A549 (cell line): ENCODE data around the gene ARAP1.

ENCODE experiments used
- BCL3 ChIP-seq: fragments of >200 bp; sonication (Bioruptor Twin); formaldehyde crosslinking; IDR thresholded peaks from 3 replicates; pipeline ENCODE4 v1.6.1; 2016
- CEBPB ChIP-seq, 2 experiments: fragments of >200 bp in 1 of 2; sonication (Bioruptor Twin) in 1 of 2; formaldehyde crosslinking in 1 of 2; IDR thresholded peaks; 2 replicates each; pipeline ENCODE4 v1.6.1; 2012 to 2016
- CTCF ChIP-seq: fragments of >200 bp; sonication (Bioruptor Twin); formaldehyde crosslinking; IDR thresholded peaks from 3 replicates; pipeline ENCODE4 v1.5.1; 2016
- ELK1 ChIP-seq: fragments of 150-350 bp; IDR thresholded peaks from 2 replicates; pipeline ENCODE4 v1.6.1; 2014; ENCODE audit warnings: low read depth, mild to moderate bottlenecking, low read length
- KDM5A ChIP-seq: fragments of 200-600 bp; sonication (generic); IDR thresholded peaks from 2 replicates; pipeline ENCODE4 v1.6.1; 2016; ENCODE audit warnings: antibody characterized with exemption, mild to moderate bottlenecking
- MAX ChIP-seq: IDR thresholded peaks from 2 replicates; pipeline ENCODE4 v1.6.1; 2012
- MYC ChIP-seq: IDR thresholded peaks from 2 replicates; pipeline ENCODE4 v1.6.1; 2012; ENCODE audit warnings: mild to moderate bottlenecking, inconsistent platforms, low read length, improper control_type of control experiment, borderline replicate concordance
- NR3C1 ChIP-seq: fragments of >200 bp; sonication (Bioruptor Twin); formaldehyde crosslinking; IDR thresholded peaks from 3 replicates; pipeline ENCODE4 v1.6.1; 2017
- PHF8 ChIP-seq: fragments of 200-600 bp; sonication (generic); IDR thresholded peaks from 2 replicates; pipeline ENCODE4 v1.6.1; 2016; ENCODE audit warnings: low read depth, mild to moderate bottlenecking, antibody characterized with exemption, moderate library complexity, borderline replicate concordance
- POLR2A ChIP-seq: IDR thresholded peaks from 2 replicates; pipeline ENCODE4 v1.6.1; 2012; ENCODE audit warnings: mild to moderate bottlenecking, low read length
- POLR2AphosphoS2 ChIP-seq: conservative IDR thresholded peaks from 2 replicates; pipeline ENCODE4 v1.6.1; 2012; ENCODE audit warnings: low read length, improper control_type of control experiment, inconsistent platforms
- RNF2 ChIP-seq: fragments of 200-600 bp; sonication (generic); IDR thresholded peaks from 2 replicates; pipeline ENCODE4 v1.6.1; 2016; ENCODE audit warnings: low read depth, mild to moderate bottlenecking, antibody characterized with exemption, moderate library complexity, borderline replicate concordance
- TP53 ChIP-seq: fragments of 250-450 bp; sonication (Bioruptor Pico); IDR thresholded peaks from 2 replicates; pipeline ENCODE4 v1.5.0; 2021; ENCODE audit warnings: mild to moderate bottlenecking, moderate library complexity

- TF ChIP-seq MYC, result no peak
- no peak for TF ChIP-seq POLR2A
- no peak for TF ChIP-seq PHF8
- TF ChIP-seq ELK1, result no peak
- no peak for TF ChIP-seq MAX
- no peak for TF ChIP-seq CTCF
- no peak for TF ChIP-seq NR3C1
- no peak for TF ChIP-seq BCL3
- no peak for TF ChIP-seq KDM5A
- no peak for TF ChIP-seq RNF2
- no peak for TF ChIP-seq POLR2AphosphoS2
- no peak for TF ChIP-seq CEBPB (IDR thresholded peaks at IDR 0.05)
- TF ChIP-seq TP53, result no peak
Observed at GRCh38 chr11:72721276-72721675, 30.9 kb downstream of the ARAP1 start.
